HepG2 (cell line): Measurements from ENCODE around the gene MAPK1. TPM values are rescaled to one million over a fixed set of nuclear protein-coding genes. Genes with fewer than 3 reads are reported as not detected.

Experiments
- ATF3 ChIP-seq: sonication (generic); formaldehyde crosslinking; IDR thresholded peaks from 2 replicates; pipeline ENCODE4 v1.4.0; 2020; ENCODE audit warnings: missing genetic modification reagents
- ATF7-NPFF ChIP-seq: sonication (generic); formaldehyde crosslinking; IDR thresholded peaks from 2 replicates; pipeline ENCODE4 v1.8.1; 2023; ENCODE audit warnings: mild to moderate bottlenecking, low read depth, missing genetic modification reagents, moderate library complexity
- ZBTB4 ChIP-seq: sonication (generic); formaldehyde crosslinking; IDR thresholded peaks from 2 replicates; pipeline ENCODE4 v1.4.0; 2020; ENCODE audit warnings: missing genetic modification reagents, mild to moderate bottlenecking, borderline replicate concordance
- ZNF460 ChIP-seq: sonication (generic); formaldehyde crosslinking; IDR thresholded peaks from 2 replicates; pipeline ENCODE4 v1.5.1; 2020; ENCODE audit warnings: missing genetic modification reagents, mild to moderate bottlenecking, borderline replicate concordance
- ZNF790 ChIP-seq: sonication (generic); formaldehyde crosslinking; IDR thresholded peaks from 2 replicates; pipeline ENCODE4 v1.8.0; 2022; ENCODE audit warnings: missing genetic modification reagents, mild to moderate bottlenecking, borderline replicate concordance
- ZSCAN30 ChIP-seq: sonication (generic); formaldehyde crosslinking; IDR thresholded peaks from 2 replicates; pipeline ENCODE4 v1.5.0; 2020; ENCODE audit warnings: mild to moderate bottlenecking, missing genetic modification reagents
- polyA plus RNA-seq, 8 experiments: library from polyadenylated mRNA; depleted of rRNA in 3 of 8; stranded (reverse) in 7 of 8; unstranded in 1 of 8; fragments of >200 nt; fragmentation: Illumina TruSeq in 4 of 8; extraction: Trizol in 4 of 8; gene quantifications; 2 replicates each; pipeline versions ENCODE4 v1.2.1 to v1.2.3, GENCODE V29; 2011 to 2016; ENCODE audit warnings: low read depth in 4 of 8, missing spikeins in 1 of 8, mixed read lengths in 1 of 8; ENCODE audit not compliant: insufficient read depth in 1 of 8
- total RNA-seq, 5 experiments: library from RNA; depleted of rRNA; stranded (reverse); fragments of >200 nt; fragmentation: Illumina TruSeq; extraction: Trizol; gene quantifications; 2 replicates each; pipeline ENCODE4 v1.2.3, GENCODE V29; 2016; ENCODE audit warnings: low read depth in 1 of 5
- TF ChIP-seq, protein P1 (sequence below): sonication (generic); formaldehyde crosslinking; IDR thresholded peaks from 2 replicates; pipeline ENCODE4 v1.4.0; 2020; ENCODE audit warnings: low read depth, mild to moderate bottlenecking, missing genetic modification reagents
- TF ChIP-seq, protein P2 (sequence below): IDR thresholded peaks from 2 replicates; pipeline ENCODE4 v1.6.1; 2016
- TF ChIP-seq, protein P3 (sequence below): IDR thresholded peaks from 2 replicates; pipeline ENCODE4 v1.6.1; 2012; ENCODE audit warnings: inconsistent platforms

Gene MAPK1
- total and polyA plus RNA-seq, 2 of the 13 experiments (the other 11 are each of a cell fraction or from before 2014, with no cell fraction given): 107 to 114 TPM

- TF ChIP-seq, protein P1, sequence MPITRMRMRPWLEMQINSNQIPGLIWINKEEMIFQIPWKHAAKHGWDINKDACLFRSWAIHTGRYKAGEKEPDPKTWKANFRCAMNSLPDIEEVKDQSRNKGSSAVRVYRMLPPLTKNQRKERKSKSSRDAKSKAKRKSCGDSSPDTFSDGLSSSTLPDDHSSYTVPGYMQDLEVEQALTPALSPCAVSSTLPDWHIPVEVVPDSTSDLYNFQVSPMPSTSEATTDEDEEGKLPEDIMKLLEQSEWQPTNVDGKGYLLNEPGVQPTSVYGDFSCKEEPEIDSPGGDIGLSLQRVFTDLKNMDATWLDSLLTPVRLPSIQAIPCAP (CRISPR knock-in tag): no peak
- TF ChIP-seq, protein P2, sequence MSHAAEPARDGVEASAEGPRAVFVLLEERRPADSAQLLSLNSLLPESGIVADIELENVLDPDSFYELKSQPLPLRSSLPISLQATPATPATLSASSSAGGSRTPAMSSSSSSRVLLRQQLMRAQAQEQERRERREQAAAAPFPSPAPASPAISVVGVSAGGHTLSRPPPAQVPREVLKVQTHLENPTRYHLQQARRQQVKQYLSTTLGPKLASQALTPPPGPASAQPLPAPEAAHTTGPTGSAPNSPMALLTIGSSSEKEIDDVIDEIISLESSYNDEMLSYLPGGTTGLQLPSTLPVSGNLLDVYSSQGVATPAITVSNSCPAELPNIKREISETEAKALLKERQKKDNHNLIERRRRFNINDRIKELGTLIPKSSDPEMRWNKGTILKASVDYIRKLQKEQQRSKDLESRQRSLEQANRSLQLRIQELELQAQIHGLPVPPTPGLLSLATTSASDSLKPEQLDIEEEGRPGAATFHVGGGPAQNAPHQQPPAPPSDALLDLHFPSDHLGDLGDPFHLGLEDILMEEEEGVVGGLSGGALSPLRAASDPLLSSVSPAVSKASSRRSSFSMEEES (CRISPR knock-in tag): no peak
- no peak for TF ChIP-seq ZSCAN30 (CRISPR knock-in tag)
- TF ChIP-seq ZNF790 (CRISPR knock-in tag): no peak
- no peak for TF ChIP-seq ZBTB4 (CRISPR knock-in tag)
- TF ChIP-seq ATF3 (CRISPR knock-in tag): no peak
- TF ChIP-seq, protein P3, sequence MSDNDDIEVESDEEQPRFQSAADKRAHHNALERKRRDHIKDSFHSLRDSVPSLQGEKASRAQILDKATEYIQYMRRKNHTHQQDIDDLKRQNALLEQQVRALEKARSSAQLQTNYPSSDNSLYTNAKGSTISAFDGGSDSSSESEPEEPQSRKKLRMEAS: no peak
- TF ChIP-seq ZNF460 (CRISPR knock-in tag): no peak
- TF ChIP-seq ATF7-NPFF: no peak
Measured at GRCh38 chr22:21894799-21895198, 27.4 kb upstream of the MAPK1 start (continued).
